ENCODE results near the gene ATF4.

- TF ChIP-seq CTCF (conservative IDR thresholded peaks at IDR 0.05; ENCODE audit: low read depth, low read length) = no peak
- no peak for TF ChIP-seq EZH2 (IDR thresholded peaks at IDR 0.05; ENCODE audit: low read length, unreplicated experiment)
- TF ChIP-seq EZH2phosphoT487 (IDR thresholded peaks at IDR 0.05; ENCODE audit: borderline replicate concordance, low read length) = no peak
Observed at GRCh38 chr22:39478441-39478850, 41.9 kb upstream of the ATF4 start.
